Mesodermal cell (in vitro differentiated cells): ENCODE results near the gene KRTAP10-8.
"Not testable (repeated sequence)": the region's sequence is repeated elsewhere in the genome, so short reads cannot be mapped to it uniquely, and the experiment has no call there.

Experiments
- H3K27ac ChIP-seq: 2 replicates; pipeline ENCODE4 v1.7.0; 2013; ENCODE audit warnings: mild to moderate bottlenecking, low read depth, low read length, moderate library complexity; ENCODE audit not compliant: severe bottlenecking
- H3K36me3 ChIP-seq: 2 replicates; pipeline ENCODE4 v1.7.1; 2013; ENCODE audit warnings: mild to moderate bottlenecking, low read length, moderate library complexity; ENCODE audit not compliant: control insufficient read depth, insufficient read depth
- H3K4me1 ChIP-seq: one replicate; pipeline ENCODE4 v1.7.1; 2013; ENCODE audit warnings: mild to moderate bottlenecking, low read length; ENCODE audit not compliant: insufficient read depth, control insufficient read depth, poor library complexity, severe bottlenecking
- H3K4me3 ChIP-seq: 2 replicates; pipeline ENCODE4 v1.7.0; 2013; ENCODE audit warnings: low read length, control low read depth, mild to moderate bottlenecking; ENCODE audit not compliant: insufficient read depth, poor library complexity, severe bottlenecking; ENCODE audit errors: extremely low read depth
- H3K9me3 ChIP-seq: 2 replicates; pipeline ENCODE4 v1.7.1; 2013; ENCODE audit warnings: mild to moderate bottlenecking, low read length, moderate library complexity; ENCODE audit not compliant: control insufficient read depth
- WGBS, 2 experiments: methylation state at CpG; one replicate each; pipeline ENCODE4 v1.1.5; 2013; ENCODE audit warnings: missing lambda C conversion rate in 2 of 2; ENCODE audit not compliant: insufficient coverage in 2 of 2; 5-methylcytosine and 5-hydroxymethylcytosine counted together

KRTAP10-8 gene

GRCh38 chr21:44601091-44601490 lies 10.8 kb upstream of the KRTAP10-8 start:
- H3K4me3 ChIP-seq, H3K4me1 ChIP-seq, H3K9me3 ChIP-seq, H3K27ac ChIP-seq, H3K36me3 ChIP-seq: not testable (repeated sequence)
- 83 to 93% methylated on average over 7 to 10 of the region's 10 CpGs for WGBS, 2 experiments

- Histone ChIP-seq H3K36me3 (no peaks in the 10 kb centered on the region), H3K4me3 (no peak overlapping the region), H3K4me1 (no peaks in the 10 kb centered on the region), H3K9me3 (peaks cover 6% of the 10 kb centered on the region), H3K27ac (no peak overlapping the region)
- 89 to 96% methylated on average over 18 of the region's 23 CpGs for WGBS, 2 experiments
These were observed 10.1 kb upstream of the KRTAP10-8 start for GRCh38 chr21:44601596-44602462.

- Histone ChIP-seq H3K36me3 (no peaks in the 10 kb centered on the region), H3K4me3 (no peak overlapping the region), H3K27ac (no peak overlapping the region), H3K4me1 (no peaks in the 10 kb centered on the region), H3K9me3 (peaks cover 6% of the 10 kb centered on the region)
- 88 to 91% methylated on average over 14 to 20 of the region's 21 CpGs for WGBS, 2 experiments
These were observed 9.4 kb upstream of the KRTAP10-8 start for GRCh38 chr21:44602463-44602850.

GRCh38 chr21:44603109-44603875 lies 8.6 kb upstream of the KRTAP10-8 start:
- Histone ChIP-seq H3K4me3 (no peak overlapping the region), H3K36me3 (no peaks in the 10 kb centered on the region), H3K4me1 (no peaks in the 10 kb centered on the region), H3K27ac (no peak overlapping the region), H3K9me3 (peaks cover 6% of the 10 kb centered on the region)
- WGBS, 2 experiments, result 71 to 79% methylated on average over 13 to 16 of the region's 17 CpGs

GRCh38 chr21:44603911-44604310 lies 8.0 kb upstream of the KRTAP10-8 start:
- Histone ChIP-seq H3K36me3 (no peaks in the 10 kb centered on the region), H3K4me1 (no peaks in the 10 kb centered on the region), H3K27ac (no peak overlapping the region), H3K9me3 (peaks cover 5% of the 10 kb centered on the region), H3K4me3 (no peak overlapping the region)
- WGBS, 2 experiments, result 95% methylated on average over 5 of the region's 8 CpGs

GRCh38 chr21:44606495-44606894 lies 5.4 kb upstream of the KRTAP10-8 start:
- H3K4me3 ChIP-seq, result no peak overlapping the region
- 76 to 80% methylated on average over 2 to 3 of the region's 4 CpGs for WGBS, 2 experiments
- no peaks in the 10 kb centered on the region for H3K4me1 ChIP-seq
- H3K9me3 ChIP-seq, result peaks cover 20% of the 10 kb centered on the region
- no peaks in the 10 kb centered on the region for H3K36me3 ChIP-seq
- no peak overlapping the region for H3K27ac ChIP-seq

- Histone ChIP-seq H3K27ac (no peak overlapping the region), H3K4me3 (no peak overlapping the region), H3K36me3 (no peaks in the 10 kb centered on the region), H3K4me1 (no peaks in the 10 kb centered on the region), H3K9me3 (peaks cover 27% of the 10 kb centered on the region)
These were observed 2.7 kb upstream of the KRTAP10-8 start for GRCh38 chr21:44609193-44609592.

- not testable (repeated sequence) for H3K36me3 ChIP-seq, H3K4me1 ChIP-seq, H3K4me3 ChIP-seq, H3K27ac ChIP-seq
- peaks cover 24% of the 10 kb centered on the region for H3K9me3 ChIP-seq
- 80 to 89% methylated on average over 7 of the region's 7 CpGs for WGBS, 2 experiments
These were observed 1.6 kb upstream of the KRTAP10-8 start for GRCh38 chr21:44610157-44610843.

- WGBS, 2 experiments, result 94 to 96% methylated on average over 3 to 4 of the region's 4 CpGs
- Histone ChIP-seq H3K4me1 (no peaks in the 10 kb centered on the region), H3K9me3 (peaks cover 24% of the 10 kb centered on the region), H3K27ac (no peak overlapping the region), H3K4me3 (no peak overlapping the region), H3K36me3 (no peaks in the 10 kb centered on the region)
These were observed 328 bp upstream of the KRTAP10-8 start for GRCh38 chr21:44611551-44611950.

- H3K36me3 ChIP-seq, result no peaks in the 10 kb centered on the region
- H3K9me3 ChIP-seq, result peaks cover 24% of the 10 kb centered on the region
- no peak overlapping the region for H3K27ac ChIP-seq
- WGBS, 2 experiments, result 88 to 93% methylated on average over 7 to 13 of the region's 13 CpGs
- H3K4me3 ChIP-seq, result no peak overlapping the region
- H3K4me1 ChIP-seq, result no peaks in the 10 kb centered on the region
These were observed 870 bp downstream of the KRTAP10-8 start for GRCh38 chr21:44612669-44613229.
